AG09309 (cell line): Measurements from ENCODE around the gene ZNF438.

ENCODE experiments used
- DNase-seq: peaks from one replicate; pipeline ENCODE4 v3.0.0-alpha.2; 2010; ENCODE audit warnings: low read depth
- H3K4me3 ChIP-seq: 2 replicates; pipeline ENCODE4 v1.5.1; 2011; ENCODE audit warnings: mild to moderate bottlenecking, low read depth, low read length, moderate library complexity; ENCODE audit not compliant: control insufficient read depth
- TF ChIP-seq, protein P1 (sequence below): IDR thresholded peaks from 2 replicates; pipeline ENCODE4 v1.5.1; 2011; ENCODE audit warnings: mild to moderate bottlenecking, low read depth, low read length, inconsistent platforms; ENCODE audit not compliant: insufficient read depth, control insufficient read depth; ENCODE audit errors: missing control alignments

Gene ZNF438

DNA sequence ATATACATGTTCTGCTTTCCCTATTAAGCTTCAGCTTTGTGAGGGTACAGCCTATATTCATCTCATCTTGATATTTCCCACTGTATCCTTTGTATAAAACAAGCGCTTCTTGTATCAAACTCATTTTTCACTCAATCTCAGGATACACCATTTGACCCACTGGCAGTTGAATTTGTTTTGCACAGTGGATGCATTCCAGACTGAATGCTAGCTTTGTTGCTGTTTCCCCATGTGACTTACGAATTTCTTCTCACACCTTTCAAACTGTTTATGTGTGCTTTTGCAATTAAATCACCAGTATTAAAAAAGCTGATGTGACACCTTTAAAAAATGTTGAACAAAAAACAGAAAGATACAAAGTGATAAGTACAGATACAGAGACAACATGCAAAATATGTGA, 180.9 kb downstream of the ZNF438 start:
- no peak overlapping the region for H3K4me3 ChIP-seq
- TF ChIP-seq, protein P1, sequence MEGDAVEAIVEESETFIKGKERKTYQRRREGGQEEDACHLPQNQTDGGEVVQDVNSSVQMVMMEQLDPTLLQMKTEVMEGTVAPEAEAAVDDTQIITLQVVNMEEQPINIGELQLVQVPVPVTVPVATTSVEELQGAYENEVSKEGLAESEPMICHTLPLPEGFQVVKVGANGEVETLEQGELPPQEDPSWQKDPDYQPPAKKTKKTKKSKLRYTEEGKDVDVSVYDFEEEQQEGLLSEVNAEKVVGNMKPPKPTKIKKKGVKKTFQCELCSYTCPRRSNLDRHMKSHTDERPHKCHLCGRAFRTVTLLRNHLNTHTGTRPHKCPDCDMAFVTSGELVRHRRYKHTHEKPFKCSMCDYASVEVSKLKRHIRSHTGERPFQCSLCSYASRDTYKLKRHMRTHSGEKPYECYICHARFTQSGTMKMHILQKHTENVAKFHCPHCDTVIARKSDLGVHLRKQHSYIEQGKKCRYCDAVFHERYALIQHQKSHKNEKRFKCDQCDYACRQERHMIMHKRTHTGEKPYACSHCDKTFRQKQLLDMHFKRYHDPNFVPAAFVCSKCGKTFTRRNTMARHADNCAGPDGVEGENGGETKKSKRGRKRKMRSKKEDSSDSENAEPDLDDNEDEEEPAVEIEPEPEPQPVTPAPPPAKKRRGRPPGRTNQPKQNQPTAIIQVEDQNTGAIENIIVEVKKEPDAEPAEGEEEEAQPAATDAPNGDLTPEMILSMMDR: no peak
- no peak for DNase-seq

DNA sequence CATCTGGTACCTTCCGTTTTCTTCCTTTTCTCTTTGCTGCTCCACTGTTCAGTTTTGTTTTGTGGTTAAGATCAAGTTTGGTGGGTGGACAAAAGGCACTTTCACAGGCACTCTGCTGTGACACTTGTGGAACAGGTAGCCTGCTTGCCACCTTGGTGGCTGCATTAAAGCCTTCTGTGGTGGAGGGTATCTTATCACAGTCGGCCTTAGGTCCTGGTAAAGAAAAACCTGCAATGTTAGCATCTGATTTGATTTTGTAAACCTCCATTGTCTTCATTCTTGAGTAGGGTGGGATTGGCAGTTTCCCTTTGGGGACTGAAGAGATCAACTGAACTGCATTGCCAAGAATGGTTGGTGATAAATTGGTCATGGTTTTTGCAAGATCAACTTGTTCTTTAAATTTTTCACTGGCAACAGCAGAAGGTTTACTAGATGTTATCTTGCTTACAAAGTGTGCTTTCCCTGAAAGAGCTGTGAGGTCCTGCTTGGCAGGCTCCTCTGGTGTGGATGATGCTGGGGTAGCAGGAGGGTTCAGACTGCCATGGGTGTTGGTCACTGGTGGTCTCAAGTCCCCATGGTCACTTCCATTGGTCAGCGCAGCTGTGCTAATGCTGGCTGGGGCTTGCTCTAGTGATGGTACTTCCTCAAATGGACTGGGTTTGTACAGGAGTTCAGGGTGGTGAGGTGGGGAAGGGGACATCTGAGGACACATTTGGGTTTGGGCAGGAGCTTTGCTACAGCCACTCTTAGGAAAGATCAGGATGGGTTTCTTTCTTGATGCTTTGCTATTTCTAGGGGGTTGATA, 182.2 kb downstream of the ZNF438 start:
- H3K4me3 ChIP-seq: no peak overlapping the region
- DNase-seq: no peak
- TF ChIP-seq, protein P1: no peak

- no peak for DNase-seq
- H3K4me3 ChIP-seq: no peak overlapping the region
- TF ChIP-seq, protein P1: no peak
Measured at GRCh38 chr10:30848396-30849032, 183.2 kb downstream of the ZNF438 start.

GRCh38 chr10:30847642-30848041, 184.0 kb downstream of the ZNF438 start:
- DNase-seq: no peak
- H3K4me3 ChIP-seq: no peak overlapping the region
- TF ChIP-seq, protein P1: no peak

DNA sequence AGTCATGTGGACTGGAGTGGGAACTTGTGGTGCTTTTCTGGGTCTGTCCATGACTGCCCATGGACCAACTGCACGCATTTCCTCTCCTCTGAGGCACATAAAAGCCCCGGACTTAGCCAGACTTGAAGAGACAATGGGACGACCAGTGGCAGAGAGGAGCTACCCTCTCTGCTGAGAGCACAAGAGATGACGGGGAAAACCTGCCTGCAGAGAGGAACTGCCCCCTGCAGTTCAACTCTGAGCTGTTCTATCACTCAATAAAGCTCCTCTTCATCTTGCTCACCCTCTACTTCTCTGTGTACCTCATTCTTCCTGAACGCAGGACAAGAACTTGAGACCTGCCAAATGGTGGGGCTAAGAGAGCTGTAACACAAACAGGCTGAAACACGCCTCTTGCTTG, 184.5 kb downstream of the ZNF438 start:
- no peak for DNase-seq
- TF ChIP-seq, protein P1: no peak
- no peak overlapping the region for H3K4me3 ChIP-seq

DNA sequence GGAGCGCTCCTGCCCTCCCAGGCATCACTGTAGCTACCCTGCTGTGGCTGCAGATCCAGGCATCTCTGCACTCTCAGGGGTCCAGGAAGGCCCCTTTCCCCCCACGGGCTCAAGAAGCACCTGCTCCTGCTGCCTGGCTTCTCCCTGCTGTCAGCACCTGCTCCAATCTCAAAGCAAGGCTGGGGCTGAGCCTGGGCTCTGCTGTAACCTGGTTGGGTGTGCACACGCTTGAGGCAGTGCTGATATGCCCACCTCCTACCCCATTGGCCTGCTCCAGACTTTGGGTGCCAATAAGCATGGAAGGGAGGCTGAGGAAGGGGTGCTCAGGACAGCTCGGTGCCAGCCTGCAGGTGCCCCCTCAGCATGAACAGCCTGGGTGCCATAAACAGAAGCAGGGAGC, 185.0 kb downstream of the ZNF438 start:
- TF ChIP-seq, protein P1: no peak
- DNase-seq: no peak
- no peak overlapping the region for H3K4me3 ChIP-seq
